H9 (cell line): ENCODE results near the gene CHL1. TPM values are rescaled to one million over a fixed set of nuclear protein-coding genes. Genes with fewer than 3 reads are reported as not detected.

Experiments
- DNase-seq: peaks from one replicate; pipeline ENCODE4 v3.0.0-alpha.2; 2017
- H2AFZ ChIP-seq: one replicate; pipeline ENCODE4 v1.6.1; 2013; ENCODE audit warnings: mild to moderate bottlenecking, low read length, control low read depth, moderate library complexity
- H2AK5ac ChIP-seq: 2 replicates; pipeline ENCODE4 v1.6.1; 2013; ENCODE audit warnings: low read length, control low read depth, mixed read lengths; ENCODE audit not compliant: insufficient read length
- H2BK120ac ChIP-seq: one replicate; pipeline ENCODE4 v1.6.1; 2013; ENCODE audit warnings: low read depth, mild to moderate bottlenecking, low read length, control low read depth, inconsistent platforms; ENCODE audit not compliant: poor library complexity, severe bottlenecking
- H2BK12ac ChIP-seq: 2 replicates; pipeline ENCODE4 v1.6.1; 2013; ENCODE audit warnings: low read length, control low read depth, mixed read lengths, low read depth; ENCODE audit not compliant: insufficient read length
- H2BK15ac ChIP-seq: 2 replicates; pipeline ENCODE4 v1.6.1; 2013; ENCODE audit warnings: low read depth, low read length, control low read depth
- H2BK20ac ChIP-seq: one replicate; pipeline ENCODE4 v1.6.1; 2013; ENCODE audit warnings: low read depth, mild to moderate bottlenecking, low read length, control low read depth, inconsistent platforms; ENCODE audit not compliant: poor library complexity, severe bottlenecking
- H2BK5ac ChIP-seq: 2 replicates; pipeline ENCODE4 v1.6.1; 2013; ENCODE audit warnings: low read length, control low read depth, mixed read lengths; ENCODE audit not compliant: insufficient read length
- H3K14ac ChIP-seq: 2 replicates; pipeline ENCODE4 v1.6.1; 2013; ENCODE audit warnings: low read length, control low read depth; ENCODE audit not compliant: insufficient read depth
- H3K18ac ChIP-seq: 2 replicates; pipeline ENCODE4 v1.6.1; 2013; ENCODE audit warnings: low read depth, mild to moderate bottlenecking, mixed read lengths, low read length, control low read depth; ENCODE audit not compliant: insufficient read length
- H3K23ac ChIP-seq: 2 replicates; pipeline ENCODE4 v1.6.1; 2013; ENCODE audit warnings: low read length, control low read depth, mixed read lengths, low read depth; ENCODE audit not compliant: insufficient read length
- H3K23me2 ChIP-seq: 2 replicates; pipeline ENCODE4 v1.6.1; 2013; ENCODE audit warnings: low read depth, mild to moderate bottlenecking, mixed read lengths, low read length, control low read depth; ENCODE audit not compliant: insufficient read length, poor library complexity, severe bottlenecking
- H3K27ac ChIP-seq: 2 replicates; pipeline ENCODE4 v1.5.1; 2013; ENCODE audit warnings: low read length, control low read depth, mixed read lengths, low read depth; ENCODE audit not compliant: insufficient read length
- H3K27me3 ChIP-seq: 2 replicates; pipeline ENCODE4 v1.6.1; 2013; ENCODE audit warnings: low read length, control low read depth, inconsistent platforms; ENCODE audit not compliant: insufficient read depth
- H3K4ac ChIP-seq: 2 replicates; pipeline ENCODE4 v1.6.1; 2013; ENCODE audit warnings: low read depth, mild to moderate bottlenecking, control low read depth, inconsistent platforms, low read length, moderate library complexity
- H3K4me1 ChIP-seq: 2 replicates; pipeline ENCODE4 v1.6.1; 2013; ENCODE audit warnings: low read length, control low read depth, inconsistent platforms; ENCODE audit not compliant: insufficient read depth
- H3K4me2 ChIP-seq: 2 replicates; pipeline ENCODE4 v1.6.1; 2013; ENCODE audit warnings: low read length, control low read depth, mixed read lengths; ENCODE audit not compliant: insufficient read length, insufficient read depth
- H3K56ac ChIP-seq: 2 replicates; pipeline ENCODE4 v1.6.1; 2013; ENCODE audit warnings: low read depth, mild to moderate bottlenecking, mixed read lengths, low read length, control low read depth; ENCODE audit not compliant: insufficient read length
- H3K79me1 ChIP-seq: 2 replicates; pipeline ENCODE4 v1.6.1; 2013; ENCODE audit warnings: low read depth, mild to moderate bottlenecking, moderate library complexity, low read length, control low read depth, inconsistent platforms; ENCODE audit not compliant: insufficient read depth, poor library complexity, severe bottlenecking
- H3K79me2 ChIP-seq: 2 replicates; pipeline ENCODE4 v1.6.1; 2013; ENCODE audit warnings: low read length, control low read depth, inconsistent platforms; ENCODE audit not compliant: insufficient read depth
- H3K9ac ChIP-seq: 2 replicates; pipeline ENCODE4 v1.6.1; 2013; ENCODE audit warnings: low read length, control low read depth, mixed read lengths; ENCODE audit not compliant: insufficient read length; ENCODE audit errors: extremely low read depth
- H3K9me3 ChIP-seq: one replicate; pipeline ENCODE4 v1.6.1; 2013; ENCODE audit warnings: low read depth, low read length, inconsistent platforms; ENCODE audit not compliant: control insufficient read depth
- H3T11ph ChIP-seq: one replicate; pipeline ENCODE4 v1.6.1; 2013; ENCODE audit warnings: mild to moderate bottlenecking, low read length, control low read depth, inconsistent platforms
- H4K20me1 ChIP-seq: one replicate; pipeline ENCODE4 v1.6.1; 2013; ENCODE audit not compliant: control insufficient read depth, insufficient read length, insufficient read depth
- H4K5ac ChIP-seq: 2 replicates; pipeline ENCODE4 v1.6.1; 2013; ENCODE audit warnings: low read depth, mild to moderate bottlenecking, mixed read lengths, low read length, control low read depth; ENCODE audit not compliant: insufficient read length
- H4K8ac ChIP-seq: replicated peaks from 2 replicates; pipeline ENCODE4 v1.6.1; 2013; ENCODE audit warnings: low read length, control low read depth, mixed read lengths, low read depth; ENCODE audit not compliant: insufficient read length
- H4K91ac ChIP-seq: 2 replicates; pipeline ENCODE4 v1.6.1; 2013; ENCODE audit warnings: low read depth, mild to moderate bottlenecking, moderate library complexity, mixed read lengths, low read length, control low read depth; ENCODE audit not compliant: insufficient read length
- H3K27ac Mint-ChIP-seq, 3 experiments: 2 replicates in 2 of 3; 3 replicates in 1 of 3; pipeline ENCODE4 v1.8.0; 2020 to 2021; ENCODE audit warnings: mixed read lengths in 3 of 3, mild to moderate bottlenecking in 1 of 3, moderate library complexity in 1 of 3
- H3K27me3 Mint-ChIP-seq: 2 replicates; pipeline ENCODE4 v1.8.0; 2021; ENCODE audit warnings: low read depth, mild to moderate bottlenecking, moderate library complexity, mixed read lengths
- H3K36me3 Mint-ChIP-seq, 3 experiments: 2 replicates in 2 of 3; 3 replicates in 1 of 3; pipeline ENCODE4 v1.8.0; 2020 to 2021; ENCODE audit warnings: low read depth in 3 of 3, mixed read lengths in 3 of 3; ENCODE audit not compliant: insufficient read depth in 1 of 3
- H3K4me1 Mint-ChIP-seq, 2 experiments: 2 replicates each; pipeline ENCODE4 v1.8.0; 2020; ENCODE audit warnings: mixed read lengths in 2 of 2
- H3K4me3 Mint-ChIP-seq, 2 experiments: 2 replicates in 1 of 2; 3 replicates in 1 of 2; pipeline ENCODE4 v1.8.0; 2020 to 2021; ENCODE audit warnings: mild to moderate bottlenecking in 2 of 2, mixed read lengths in 2 of 2, moderate library complexity in 1 of 2
- H3K9me3 Mint-ChIP-seq, 2 experiments: 2 replicates in 1 of 2; 3 replicates in 1 of 2; pipeline ENCODE4 v1.8.0; 2020; ENCODE audit warnings: mild to moderate bottlenecking in 2 of 2, mixed read lengths in 2 of 2, moderate library complexity in 1 of 2
- CTCF ChIP-seq: fragments of 200-600 bp; sonication (generic); conservative IDR thresholded peaks from 3 replicates; pipeline ENCODE4 v1.8.0; 2021; ENCODE audit warnings: antibody characterized with exemption, mild to moderate bottlenecking
- WGBS: extraction: QIAGEN DNeasy Blood & Tissue Kit; methylation state at CpG from one replicate; pipeline ENCODE4 v1.1.7; 2013; ENCODE audit warnings: missing lambda C conversion rate, low lambda C conversion rate, mixed read lengths; ENCODE audit not compliant: insufficient read length; ENCODE audit errors: extremely low coverage; 5-methylcytosine and 5-hydroxymethylcytosine counted together
- total RNA-seq: library from RNA; stranded (reverse); gene quantifications from 2 replicates; pipeline ENCODE4 v1.2.1, GENCODE V29; 2021

CHL1 gene
- total RNA-seq, 1 experiment from 2014 or later, result not detected

- H3K23ac ChIP-seq, result no peak overlapping the region
- no peak overlapping the region for H2BK20ac ChIP-seq
- H3K9me3 ChIP-seq, result no peaks in the 10 kb centered on the region
- Mint-ChIP-seq H3K4me1 (peaks cover 8 to 13% of the 10 kb centered on the region in 2 experiments), H3K4me3 (no peak overlapping the region), H3K27me3 (no peaks in the 10 kb centered on the region), H3K27ac (no peak overlapping the region), H3K36me3 (no peaks in the 10 kb centered on the region; a peak in 2 of 7 replicates), H3K9me3 (peaks cover 2 to 8% of the 10 kb centered on the region in 2 experiments; a peak in 4 of 5 replicates)
- no peaks in the 10 kb centered on the region for H3K79me2 ChIP-seq
- H3T11ph ChIP-seq, result no peak overlapping the region
- H3K14ac ChIP-seq, result no peak overlapping the region
- no peak for TF ChIP-seq CTCF
- H2BK120ac ChIP-seq, result no peak overlapping the region
- no peak overlapping the region for H2BK12ac ChIP-seq
- no CpG with 5 or more reads among the region's 3 CpGs for WGBS
- H3K23me2 ChIP-seq, result no peaks in the 10 kb centered on the region
- H2BK15ac ChIP-seq, result no peak overlapping the region
- H4K91ac ChIP-seq, result no peak overlapping the region
- no peak overlapping the region for H2AFZ ChIP-seq
- no peaks in the 10 kb centered on the region for H3K27me3 ChIP-seq
- H3K4me2 ChIP-seq, result no peak overlapping the region
- H4K5ac ChIP-seq, result no peak overlapping the region
- H3K18ac ChIP-seq, result no peak overlapping the region
- H3K9ac ChIP-seq, result no peak overlapping the region
- no peak overlapping the region for H3K56ac ChIP-seq
- H3K27ac ChIP-seq, result no peak overlapping the region
- no peak overlapping the region for H3K4ac ChIP-seq
- H4K8ac ChIP-seq, result no peak overlapping the region
- no peaks in the 10 kb centered on the region for H3K79me1 ChIP-seq
- H2AK5ac ChIP-seq, result no peak overlapping the region
- H2BK5ac ChIP-seq, result no peak overlapping the region
- no peaks in the 10 kb centered on the region for H4K20me1 ChIP-seq
- no peaks in the 10 kb centered on the region; the same call in 1 of the 2 replicates for H3K4me1 ChIP-seq
- no peak for DNase-seq
Measured at GRCh38 chr3:228442-229182, 32.0 kb downstream of the CHL1 start.
